GM18519 (cell line): ENCODE measurements around the gene EPHA8.

Experiments used
- ATAC-seq: cut with Tn5 transposase; IDR thresholded peaks from one replicate; pipeline ENCODE4 v1.9.1; 2021; ENCODE audit warnings: mild to moderate bottlenecking, moderate library complexity; ENCODE audit not compliant: unreplicated experiment, low FRiP score

The EPHA8 gene

DNA sequence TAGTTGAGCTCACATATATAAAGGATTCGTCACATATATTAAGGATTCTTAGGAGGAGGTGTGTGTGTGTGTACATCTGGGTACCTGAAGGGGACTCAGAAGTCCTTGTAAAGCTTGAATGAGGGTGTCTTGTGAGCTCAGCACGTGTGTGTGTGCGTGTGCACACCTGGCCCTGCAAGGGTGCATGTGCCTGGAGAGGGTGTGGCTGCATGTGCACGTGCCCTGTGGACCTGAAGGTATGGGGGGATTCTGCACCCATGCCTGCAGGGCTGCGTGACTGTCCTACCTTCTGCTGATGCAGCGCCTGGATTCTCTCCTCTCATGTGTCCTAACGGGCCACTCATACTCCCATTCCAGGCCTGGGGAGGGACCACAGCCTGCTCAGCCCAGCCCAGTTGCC lies 24.0 kb downstream of the EPHA8 start:
- no peak for ATAC-seq

- no peak for ATAC-seq
These were observed 25.7 kb downstream of the EPHA8 start for GRCh38 chr1:22588899-22589422.

GRCh38 chr1:22591576-22591975 lies 28.3 kb downstream of the EPHA8 start:
- no peak for ATAC-seq

DNA sequence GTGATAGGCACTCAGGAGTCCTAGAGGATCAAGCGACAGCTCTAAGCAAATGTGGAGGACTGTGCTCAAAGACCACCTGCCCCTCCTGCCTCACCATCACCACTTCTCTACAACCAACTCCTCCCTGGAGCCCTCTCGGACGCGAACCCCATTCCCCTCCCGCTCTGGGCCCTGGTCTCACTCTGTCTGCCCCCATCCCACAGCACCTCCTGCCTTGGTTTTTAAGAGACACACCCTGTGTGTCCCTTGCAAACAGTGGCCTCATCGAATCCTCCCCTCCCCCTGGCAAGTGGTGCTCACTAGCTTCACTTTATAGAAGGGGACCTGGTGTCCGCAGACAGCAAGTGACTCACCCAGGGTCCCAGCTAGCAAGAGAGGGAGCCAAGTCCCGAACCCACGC lies 28.8 kb downstream of the EPHA8 start:
- ATAC-seq: no peak

- ATAC-seq: no peak
These were observed 29.9 kb downstream of the EPHA8 start for GRCh38 chr1:22592919-22593790.

GRCh38 chr1:22594396-22594795 lies 31.1 kb downstream of the EPHA8 start:
- ATAC-seq: no peak

DNA sequence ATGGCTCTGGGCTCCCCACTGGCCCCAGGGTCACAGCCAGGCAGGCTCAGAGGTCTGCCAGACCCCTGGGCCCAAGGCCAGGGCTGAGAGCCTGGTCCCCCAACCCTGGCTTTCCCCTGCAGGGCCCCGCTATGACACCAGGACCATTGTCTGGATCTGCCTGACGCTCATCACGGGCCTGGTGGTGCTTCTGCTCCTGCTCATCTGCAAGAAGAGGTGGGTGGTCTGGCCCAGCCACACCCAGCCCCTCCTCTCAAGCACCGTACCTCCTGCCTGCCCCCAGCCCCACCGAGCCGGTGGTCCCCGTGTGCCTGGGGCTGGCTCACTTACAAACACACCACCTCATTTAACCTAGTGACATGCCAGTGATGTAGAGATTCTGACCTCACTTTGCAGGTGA lies 31.8 kb downstream of the EPHA8 start:
- ATAC-seq: no peak

DNA sequence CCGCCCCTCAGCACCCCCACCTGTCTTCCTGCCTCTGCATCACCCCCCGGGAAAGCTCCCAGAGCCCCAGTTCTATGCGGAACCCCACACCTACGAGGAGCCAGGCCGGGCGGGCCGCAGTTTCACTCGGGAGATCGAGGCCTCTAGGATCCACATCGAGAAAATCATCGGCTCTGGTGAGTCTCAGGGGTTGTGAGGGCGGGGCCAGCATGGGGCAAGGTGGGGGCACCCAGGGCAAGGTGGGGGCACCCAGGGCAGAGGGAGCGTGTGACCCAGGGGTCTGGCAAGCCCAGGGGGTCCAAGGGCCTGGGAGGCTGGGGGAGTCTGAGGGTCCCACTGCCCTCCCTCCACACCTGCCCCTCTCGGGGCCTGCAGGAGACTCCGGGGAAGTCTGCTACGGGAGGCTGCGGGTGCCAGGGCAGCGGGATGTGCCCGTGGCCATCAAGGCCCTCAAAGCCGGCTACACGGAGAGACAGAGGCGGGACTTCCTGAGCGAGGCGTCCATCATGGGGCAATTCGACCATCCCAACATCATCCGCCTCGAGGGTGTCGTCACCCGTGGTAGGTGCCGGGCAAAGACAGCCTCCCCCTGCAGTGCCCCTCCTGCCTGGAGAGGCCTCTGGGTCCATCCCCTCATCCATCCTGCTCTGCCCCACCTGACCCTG lies 34.1 kb downstream of the EPHA8 start:
- ATAC-seq: no peak

GRCh38 chr1:22597996-22598395 lies 34.7 kb downstream of the EPHA8 start:
- ATAC-seq: no peak

DNA sequence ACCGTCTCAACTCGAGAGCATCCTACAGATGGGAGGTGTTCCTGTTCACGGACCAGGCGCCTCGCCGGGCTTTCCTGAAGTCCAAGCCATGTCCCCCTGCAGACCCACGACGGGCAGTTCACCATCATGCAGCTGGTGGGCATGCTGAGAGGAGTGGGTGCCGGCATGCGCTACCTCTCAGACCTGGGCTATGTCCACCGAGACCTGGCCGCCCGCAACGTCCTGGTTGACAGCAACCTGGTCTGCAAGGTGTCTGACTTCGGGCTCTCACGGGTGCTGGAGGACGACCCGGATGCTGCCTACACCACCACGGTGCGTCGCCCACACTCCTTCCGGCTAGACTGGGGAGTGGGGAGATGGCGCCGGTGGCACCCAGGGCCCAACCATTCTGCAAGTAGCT lies 35.4 kb downstream of the EPHA8 start:
- no peak for ATAC-seq

- no peak for ATAC-seq
These were observed 37.0 kb downstream of the EPHA8 start for GRCh38 chr1:22600071-22600816.

- ATAC-seq: no peak
These were observed 37.7 kb downstream of the EPHA8 start for GRCh38 chr1:22600817-22601605.

- no peak for ATAC-seq
These were observed 38.3 kb downstream of the EPHA8 start for GRCh38 chr1:22601610-22602009.

- no peak for ATAC-seq
These were observed 38.9 kb downstream of the EPHA8 start for GRCh38 chr1:22602060-22602740.

DNA sequence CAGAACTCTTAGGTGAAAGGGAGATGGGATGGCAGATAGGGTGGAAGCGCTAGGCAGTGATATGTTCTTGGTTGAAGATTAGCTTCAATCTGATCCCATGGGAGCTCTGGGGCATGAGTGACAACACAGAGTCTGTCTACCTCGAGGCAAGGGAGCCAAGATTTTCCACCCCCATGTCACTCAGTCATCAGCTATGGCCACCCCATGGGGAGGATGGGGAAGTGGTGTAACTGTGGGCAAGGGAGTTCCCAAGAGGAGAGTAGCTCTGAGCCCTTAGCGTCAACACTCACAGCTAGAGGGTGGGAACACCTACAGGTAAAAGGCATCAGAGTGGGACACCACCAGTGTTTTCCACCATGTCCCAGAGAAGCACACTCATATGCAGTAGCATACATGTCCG lies 42.9 kb downstream of the EPHA8 start:
- no peak for ATAC-seq

DNA sequence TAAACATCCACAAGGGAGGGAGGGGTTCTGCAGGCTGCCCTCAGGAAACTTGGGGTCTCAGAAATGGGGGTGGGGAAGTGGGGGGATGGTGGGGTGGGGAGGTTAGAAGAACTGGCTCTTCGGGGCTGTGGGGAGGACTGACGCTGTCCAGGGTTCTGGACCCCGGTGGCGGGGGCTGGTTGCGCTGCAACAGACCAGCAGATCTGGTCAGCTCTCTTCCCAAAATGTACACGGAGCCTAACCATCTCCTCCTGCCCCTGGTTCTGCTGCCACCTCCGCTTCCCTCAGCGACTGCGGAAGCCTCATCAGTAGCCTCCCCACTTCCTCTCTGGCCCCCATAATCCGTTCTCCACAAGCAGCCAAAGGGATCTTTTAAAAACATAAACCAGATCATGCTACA lies 43.9 kb downstream of the EPHA8 start:
- ATAC-seq: no peak

DNA sequence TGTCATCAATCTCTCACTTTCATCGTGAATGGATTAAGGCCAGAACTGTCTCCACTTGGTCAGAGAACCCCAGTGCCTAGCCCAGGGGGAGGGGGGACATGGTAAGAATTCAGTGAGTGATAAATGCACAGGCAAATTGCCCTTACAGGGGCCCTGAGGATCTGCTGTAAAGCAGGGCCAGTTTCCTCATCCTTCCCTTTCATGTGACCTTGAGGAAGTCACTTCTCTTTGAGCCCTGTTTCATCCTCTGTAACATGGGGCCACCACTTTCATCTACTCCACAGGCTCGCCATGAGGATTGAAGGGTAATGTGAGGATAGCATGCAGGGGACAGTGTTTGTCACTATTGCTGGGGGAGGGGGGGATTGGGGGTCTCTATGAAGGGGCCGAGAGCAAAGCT lies 45.1 kb downstream of the EPHA8 start:
- no peak for ATAC-seq

DNA sequence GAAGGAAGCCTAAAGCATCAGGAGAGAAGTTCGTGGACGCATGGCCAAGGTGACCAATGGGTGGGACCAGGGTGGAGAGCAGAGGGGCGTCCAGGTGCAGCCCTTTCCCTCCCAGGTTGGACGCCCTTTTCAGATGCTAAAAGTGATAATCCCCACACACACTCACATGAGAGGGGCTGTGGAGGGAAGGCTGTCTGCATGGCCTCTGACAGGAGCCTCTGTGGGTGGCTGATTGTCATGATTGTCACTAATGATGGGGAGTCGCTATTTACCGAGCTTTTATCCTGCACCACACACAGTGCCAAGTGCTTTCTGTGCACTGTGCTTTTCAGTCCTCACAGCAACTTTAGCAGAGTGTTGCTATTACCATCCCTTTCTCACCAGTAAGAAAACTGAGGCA lies 46.0 kb downstream of the EPHA8 start:
- ATAC-seq: no peak

GRCh38 chr1:22611530-22611947 lies 48.2 kb downstream of the EPHA8 start:
- no peak for ATAC-seq
